Activated CD8-positive, alpha-beta T cell treated with anti-CD3 and anti-CD28 coated beads for 36 hours (primary cell): ENCODE results near the gene OLAH. TPM values are rescaled to one million over a fixed set of nuclear protein-coding genes. Genes with fewer than 3 reads are reported as not detected.
A peak's percentile ranks its signal among the peaks of the same experiment; 100 is the strongest.

Source experiments
- ATAC-seq: fragments of 200-7000 bp; cut with Tn5 transposase; one replicate; pipeline ENCODE4 v1.10.0; 2021; ENCODE audit warnings: mild to moderate bottlenecking, moderate library complexity
- CTCF ChIA-PET: fragments of 350-600 bp; sonication (Branson Sonifier 250); formaldehyde crosslinking; loops from one replicate; lab custom pipeline; 2021; ENCODE audit warnings: antibody characterized with exemption; lab: Charles Lee
- POLR2A ChIA-PET: fragments of 350-600 bp; sonication (Branson Sonifier 250); formaldehyde crosslinking; loops from one replicate; lab custom pipeline; 2021; ENCODE audit warnings: antibody characterized with exemption; lab: Charles Lee
- DNase-seq: peaks from one replicate; pipeline ENCODE4 v3.0.0-alpha.2; 2020
- H3K27ac Mint-ChIP-seq: one replicate; pipeline ENCODE4 v1.8.0; 2021; ENCODE audit warnings: mild to moderate bottlenecking, mixed read lengths
- H3K27me3 Mint-ChIP-seq: one replicate; pipeline ENCODE4 v1.8.0; 2021; ENCODE audit warnings: mixed read lengths
- H3K36me3 Mint-ChIP-seq: one replicate; pipeline ENCODE4 v1.8.0; 2021; ENCODE audit warnings: low read depth, mixed read lengths
- H3K4me1 Mint-ChIP-seq: one replicate; pipeline ENCODE4 v1.8.0; 2021; ENCODE audit warnings: low read depth, mixed read lengths
- H3K4me3 Mint-ChIP-seq: one replicate; pipeline ENCODE4 v1.8.0; 2021; ENCODE audit warnings: mild to moderate bottlenecking, moderate library complexity, mixed read lengths
- H3K9me3 Mint-ChIP-seq: one replicate; pipeline ENCODE4 v1.8.0; 2021; ENCODE audit warnings: mixed read lengths
- CTCF ChIP-seq: fragments of 200-600 bp; IDR thresholded peaks from one replicate; pipeline ENCODE4 v1.8.0; 2022; ENCODE audit warnings: antibody characterized with exemption, mild to moderate bottlenecking
- intact Hi-C: fragments of 100-400 bp; cut with micrococcal nuclease; formaldehyde crosslinking; loops from one replicate; pipeline ENCODE4 v1.10.0; 2022
- total RNA-seq, 2 experiments: library from RNA; stranded (reverse); gene quantifications; one replicate each; pipeline ENCODE4 v1.2.3, GENCODE V29; 2021

OLAH gene
- total RNA-seq, 2 experiments from 2014 or later: 0.32 to 0.63 TPM

GRCh38 chr10:15088428-15089261, 44.9 kb downstream of the OLAH start, which contains the start of gene ACBD7:
Gene ACBD7, minus strand, starts transcription at chr10:15088776. Its CDS starts 48 bp downstream, at chr10:15088728.
- H3K4me3 Mint-ChIP-seq: peak within 1 kb of the TSS; percentile 67
- CTCF ChIA-PET: no interaction called here
- DNase-seq (peak; percentile 89), ATAC-seq (peak; percentile 100)
- no peaks in the 10 kb centered on the region for H3K9me3 Mint-ChIP-seq
- no peaks in the 10 kb centered on the region for H3K4me1 Mint-ChIP-seq
- intact Hi-C loops: no loop called here
- POLR2A ChIA-PET: interaction anchor here (1.1 kb wide), 1 partner anchor 8 kb away, joined by 3 read pairs; no protein-coding TSS in a partner anchor
- H3K36me3 Mint-ChIP-seq: no peaks in the 10 kb centered on the region
- H3K27ac Mint-ChIP-seq: no peak within 1 kb of the TSS
- H3K27me3 Mint-ChIP-seq: no peaks in the 10 kb centered on the region
- peak; percentile 66 for TF ChIP-seq CTCF

- DNase-seq (no peak), ATAC-seq (no peak)
- ChIA-PET CTCF (no interaction called here), POLR2A (no interaction called here)
- peaks cover 3% of the 10 kb centered on the region for H3K4me1 Mint-ChIP-seq
- TF ChIP-seq CTCF: no peak
- no peaks in the 10 kb centered on the region for H3K9me3 Mint-ChIP-seq
- no peaks in the 10 kb centered on the region for H3K27me3 Mint-ChIP-seq
- H3K27ac Mint-ChIP-seq: no peak overlapping the region
- H3K36me3 Mint-ChIP-seq: no peaks in the 10 kb centered on the region
- no peak overlapping the region for H3K4me3 Mint-ChIP-seq
- intact Hi-C loops: no loop called here
Observed at GRCh38 chr10:15091418-15091817, 47.7 kb downstream of the OLAH start.

GRCh38 chr10:15092855-15093408, 49.2 kb downstream of the OLAH start:
- CTCF ChIA-PET: no interaction called here
- peaks cover 4% of the 10 kb centered on the region for H3K36me3 Mint-ChIP-seq
- no peak overlapping the region for H3K4me3 Mint-ChIP-seq
- H3K9me3 Mint-ChIP-seq: no peaks in the 10 kb centered on the region
- no peak for DNase-seq
- H3K27ac Mint-ChIP-seq: no peak overlapping the region
- POLR2A ChIA-PET: no interaction called here
- H3K4me1 Mint-ChIP-seq: peaks cover 6% of the 10 kb centered on the region
- ATAC-seq: no peak
- intact Hi-C loops: no loop called here
- no peaks in the 10 kb centered on the region for H3K27me3 Mint-ChIP-seq
- no peak for TF ChIP-seq CTCF

GRCh38 chr10:15096661-15097010, 52.9 kb downstream of the OLAH start:
- DNase-seq (no peak), ATAC-seq (peak; percentile 31)
- Mint-ChIP-seq H3K27me3 (no peaks in the 10 kb centered on the region), H3K9me3 (no peaks in the 10 kb centered on the region), H3K27ac (peak overlapping the region; percentile 47), H3K4me3 (peak overlapping the region; percentile 95), H3K36me3 (peaks cover 23% of the 10 kb centered on the region), H3K4me1 (peaks cover 24% of the 10 kb centered on the region)
- POLR2A ChIA-PET: interaction anchor here (0.6 to 1.2 kb wide), 4 partner anchors 9 to 142 kb away, joined by 3 read pairs; partner anchors contain the start of gene DCLRE1C
- CTCF ChIA-PET: interaction anchor here (3.5 kb wide), 1 partner anchor 9 kb away, joined by 16 read pairs; no protein-coding TSS in a partner anchor
- intact Hi-C loops: no loop called here
- TF ChIP-seq CTCF: no peak
